K562 (cell line): ENCODE measurements around the gene DRAXIN. TPM values are rescaled to one million over a fixed set of nuclear protein-coding genes. Genes with fewer than 3 reads are reported as not detected.

ENCODE experiments used
- ATAC-seq: fragments of 200-7000 bp; cut with Tn5 transposase; 3 replicates; pipeline ENCODE4 v1.9.1; 2020; ENCODE audit warnings: moderate library complexity
- BruUV-seq: library from RNA; stranded (reverse); fragments of 400-500 nt; replicated peaks from 2 replicates; lab custom pipeline; 2021; lab: Mats Ljungman, UMichigan
- CTCF ChIA-PET: fragments of 300-600 bp; formaldehyde crosslinking; extraction: SDS; loops from one replicate; lab custom pipeline; 2021; ENCODE audit warnings: low intra/inter-chr PET ratio; lab: Yijun Ruan, JAX
- POLR2A ChIA-PET: fragments of 300-600, 350-650 bp; sonication (Branson Sonifier 250); formaldehyde crosslinking; extraction: SDS; loops from one replicate; lab custom pipeline; 2021; ENCODE audit warnings: antibody characterized with exemption, inconsistent platforms; lab: Yijun Ruan, JAX
- DNase-seq, 4 experiments: peaks; one replicate each; pipeline versions ENCODE4 v3.0.0 to v3.0.0-alpha.2; 2011 to 2018; ENCODE audit warnings: low spot score in 3 of 4, mixed read lengths in 3 of 4; ENCODE audit errors: extremely low read depth in 1 of 4
- FAIRE-seq: peaks from 2 replicates; lab custom pipeline; 2011; peaks lifted over from hg19 to GRCh38; lab: Jason Lieb, UNC
- H2AFZ ChIP-seq: 2 replicates; pipeline ENCODE4 v1.6.0; 2011; ENCODE audit warnings: low read depth, low read length, control low read depth, inconsistent platforms
- H3K27ac ChIP-seq: fragments of 200-600 bp; 3 replicates; pipeline ENCODE4 v1.8.0; 2011; ENCODE audit warnings: low read depth, mild to moderate bottlenecking, control low read depth, inconsistent platforms, low read length, moderate library complexity, mixed read lengths; ENCODE audit errors: extremely low read depth
- H3K27me3 ChIP-seq, 2 experiments: fragments of 300-600 bp in 1 of 2; 2 replicates in 1 of 2; 3 replicates in 1 of 2; pipeline versions ENCODE4 v1.6.0 to v1.8.0; 2011; ENCODE audit warnings: inconsistent platforms in 2 of 2, low read length in 2 of 2, mild to moderate bottlenecking in 1 of 2, mixed read lengths in 1 of 2, moderate library complexity in 1 of 2; ENCODE audit not compliant: control insufficient read depth in 2 of 2, insufficient read depth in 2 of 2
- H3K36me3 ChIP-seq: fragments of 300-600 bp; 3 replicates; pipeline ENCODE4 v1.8.0; 2011; ENCODE audit warnings: mild to moderate bottlenecking, low read length, inconsistent platforms; ENCODE audit not compliant: control insufficient read depth, insufficient read depth
- H3K4me1 ChIP-seq, 2 experiments: fragments of 200-600 bp in 1 of 2; replicated peaks in 1 of 2; 2 replicates in 1 of 2; 3 replicates in 1 of 2; pipeline versions ENCODE4 v1.5.1 to v1.8.0; 2011; ENCODE audit warnings: inconsistent platforms in 2 of 2, low read length in 2 of 2, mild to moderate bottlenecking in 1 of 2, mixed read lengths in 1 of 2, moderate library complexity in 1 of 2; ENCODE audit not compliant: control insufficient read depth in 2 of 2, insufficient read depth in 2 of 2
- H3K4me2 ChIP-seq: 2 replicates; pipeline ENCODE4 v1.6.1; 2011; ENCODE audit warnings: low read length, control low read depth, inconsistent platforms, mixed read lengths; ENCODE audit not compliant: insufficient read depth
- H3K4me3 ChIP-seq: fragments of 200-600 bp; sonication (generic), shearing (Covaris generic); 2 replicates; pipeline ENCODE4 v1.5.1; 2016; ENCODE audit warnings: control low read depth, inconsistent platforms
- H3K79me2 ChIP-seq: fragments of 200-600 bp; 3 replicates; pipeline ENCODE4 v1.8.0; 2011; ENCODE audit warnings: low read length, inconsistent platforms; ENCODE audit not compliant: control insufficient read depth, insufficient read depth
- H3K9ac ChIP-seq, 2 experiments: 2 replicates each; pipeline versions ENCODE4 v1.6.0 to v1.6.1; 2011; ENCODE audit warnings: low read depth in 2 of 2, low read length in 2 of 2, control low read depth in 1 of 2, inconsistent platforms in 1 of 2, mild to moderate bottlenecking in 1 of 2, mixed read lengths in 1 of 2; ENCODE audit not compliant: insufficient read depth in 1 of 2
- H3K9me1 ChIP-seq: one replicate; pipeline ENCODE4 v1.6.0; 2011; ENCODE audit warnings: inconsistent platforms, mild to moderate bottlenecking, low read length, moderate library complexity; ENCODE audit not compliant: control insufficient read depth, insufficient read depth
- H3K9me3 ChIP-seq: replicated peaks from 2 replicates; pipeline ENCODE4 v1.5.1; 2011; ENCODE audit warnings: low read depth, low read length, inconsistent platforms; ENCODE audit not compliant: control insufficient read depth, insufficient read depth
- H4K20me1 ChIP-seq: replicated peaks from 2 replicates; pipeline ENCODE4 v1.6.1; 2011; ENCODE audit warnings: low read length, inconsistent platforms, mixed read lengths; ENCODE audit not compliant: control insufficient read depth, insufficient read depth
- CBX3 ChIP-seq, 2 experiments: IDR thresholded peaks; 1 replicate in 1 of 2; 2 replicates in 1 of 2; pipeline ENCODE4 v1.6.1; 2012; ENCODE audit warnings: inconsistent platforms in 2 of 2, low read length in 2 of 2, borderline replicate concordance in 1 of 2, control low read depth in 1 of 2
- GATA2 ChIP-seq: sonication (generic); formaldehyde crosslinking; IDR thresholded peaks from 2 replicates; pipeline ENCODE4 v1.4.0; 2020; ENCODE audit warnings: mild to moderate bottlenecking, missing genetic modification reagents
- ID3 ChIP-seq, 2 experiments: fragments of 250-450 bp in 1 of 2; fragments of 450-650 bp in 1 of 2; sonication (Bioruptor Pico) in 1 of 2; IDR thresholded peaks; 2 replicates each; pipeline versions ENCODE4 v1.6.1 to v1.8.0; 2016 to 2021; ENCODE audit warnings: mild to moderate bottlenecking in 2 of 2, moderate library complexity in 2 of 2, missing compliant biosample characterization in 1 of 2, missing genetic modification characterization in 1 of 2
- NCOA2 ChIP-seq, 2 experiments: fragments of 450-650 bp; IDR thresholded peaks; 2 replicates each; pipeline ENCODE4 v1.6.1; 2018; ENCODE audit warnings: mild to moderate bottlenecking in 2 of 2, moderate library complexity in 1 of 2; ENCODE audit not compliant: partially characterized antibody in 2 of 2
- NFE2L1 ChIP-seq: fragments of 450-650 bp; IDR thresholded peaks from 2 replicates; pipeline ENCODE4 v1.6.1; 2016; ENCODE audit warnings: missing genetic modification characterization, low read depth, mild to moderate bottlenecking, missing compliant biosample characterization, moderate library complexity, borderline replicate concordance
- ZNF217 ChIP-seq: sonication (generic); formaldehyde crosslinking; IDR thresholded peaks from 2 replicates; pipeline ENCODE4 v1.8.0; 2022; ENCODE audit warnings: mild to moderate bottlenecking, missing genetic modification reagents
- ZNF408 ChIP-seq: fragments of 250-450 bp; sonication (Bioruptor Pico); IDR thresholded peaks from 2 replicates; pipeline ENCODE4 v1.4.0; 2020; ENCODE audit warnings: low read depth, mild to moderate bottlenecking, moderate library complexity
- ZNF586 ChIP-seq: fragments of 450-650 bp; formaldehyde crosslinking; conservative IDR thresholded peaks from 2 replicates; pipeline ENCODE4 v1.4.0; 2020; ENCODE audit warnings: mild to moderate bottlenecking, moderate library complexity
- WGBS: fragments of 100-300 bp; shearing (Covaris generic); methylation state at CpG from one replicate; pipeline ENCODE4 v1.1.6; 2016; ENCODE audit warnings: low coverage, mixed read lengths; ENCODE audit not compliant: insufficient coverage; ENCODE audit errors: missing lambda C conversion rate; 5-methylcytosine and 5-hydroxymethylcytosine counted together
- in situ Hi-C: fragments of 300-500 bp; cut with MboI; formaldehyde crosslinking; loops from 4 replicates; pipeline ENCODE4 v1.15.0; 2018; ENCODE audit warnings: inconsistent platforms, mixed read lengths
- intact Hi-C: fragments of 100-400 bp; cut with micrococcal nuclease; formaldehyde crosslinking; loops from 2 replicates; pipeline ENCODE4 v1.14.2; 2022
- polyA plus RNA-seq, 8 experiments: library from polyadenylated mRNA; depleted of rRNA in 4 of 8; stranded (reverse) in 5 of 8; unstranded in 3 of 8; fragments of >200 nt; fragmentation: Nextera tagmentation in 2 of 8; fragmentation: Illumina TruSeq in 1 of 8; extraction: Ambion mirVana in 2 of 8; extraction: Trizol in 1 of 8; gene quantifications; 2 replicates each; pipeline versions ENCODE4 v1.2.1 to v1.2.3, GENCODE V29; 2011 to 2014; ENCODE audit warnings: inconsistent platforms in 1 of 8, missing spikeins in 1 of 8
- total RNA-seq, 7 experiments: library from RNA; depleted of rRNA in 6 of 7; stranded (reverse); fragments of >200 nt in 6 of 7; fragmentation: Illumina TruSeq in 2 of 7; extraction: Trizol in 2 of 7; gene quantifications; 2 replicates each; pipeline versions ENCODE4 v1.2.1 to v1.2.3, GENCODE V29; 2011 to 2021; ENCODE audit warnings: low replicate concordance in 1 of 7

DRAXIN gene
- total and polyA plus RNA-seq, 9 of the 15 experiments (the other 6 are each of a cell fraction or from before 2014, with no cell fraction given) = 0.01 to 0.04 (median 0.01) TPM; not detected in 6

- no peak for TF ChIP-seq GATA2 (CRISPR knock-in tag)
- no peak for TF ChIP-seq ID3 (CRISPR knock-in tag; IDR thresholded peaks at IDR 0.05)
- no peak for TF ChIP-seq ID3 (tag; IDR thresholded peaks at IDR 0.05)
- no peak for TF ChIP-seq NCOA2 (IDR thresholded peaks at IDR 0.05; ENCODE audit: partially characterized antibody in 2 of 2)
- no peak for TF ChIP-seq ZNF586
- TF ChIP-seq CBX3 (IDR thresholded peaks at IDR 0.05; ENCODE audit: borderline replicate concordance in 1 of 2, low read length in 2 of 2) = no peak
- TF ChIP-seq NFE2L1 (tag) = no peak
- no peak for TF ChIP-seq ZNF217 (CRISPR knock-in tag)
- TF ChIP-seq ZNF408 = no peak
- ATAC-seq (no peak), FAIRE-seq (no peak), DNase-seq (no peak)
- no peak overlapping the region for H3K27ac ChIP-seq
- no peak overlapping the region for H2AFZ ChIP-seq
- ChIA-PET CTCF (no interaction called here), POLR2A (interaction anchor here (0.7 to 3.1 kb wide), 7 partner anchors 11 to 144 kb away, joined by 3 to 13 read pairs (median 6); no protein-coding TSS in a partner anchor)
- WGBS = 66% methylated on average over 13 of the region's 14 CpGs
- H3K4me3 ChIP-seq = no peak overlapping the region
- no peaks in the 10 kb centered on the region for H3K9me3 ChIP-seq
- no TSS peak for BruUV-seq
- H3K36me3 ChIP-seq = no peaks in the 10 kb centered on the region
- H3K79me2 ChIP-seq = no peaks in the 10 kb centered on the region
- no peaks in the 10 kb centered on the region for H3K9me1 ChIP-seq
- intact Hi-C loops (no loop called here), in situ Hi-C loops (no loop called here)
- peaks cover 13 to 52% of the 10 kb centered on the region in 2 experiments; a peak in 4 of 5 replicates for H3K4me1 ChIP-seq
- H4K20me1 ChIP-seq = no peaks in the 10 kb centered on the region
- H3K4me2 ChIP-seq = no peak overlapping the region
- peak overlapping the region in 1 of 2 experiments; percentile 76; a peak in 2 of 4 replicates for H3K9ac ChIP-seq
- H3K27me3 ChIP-seq = no peaks in the 10 kb centered on the region
These were observed 74.9 kb downstream of the DRAXIN start for GRCh38 chr1:11766429-11766776.
